HS-27A (cell line): ENCODE measurements around the gene SPATA31E1.

Experiments
- DNase-seq: peaks from one replicate; pipeline ENCODE4 v3.0.0-alpha.2; 2012; ENCODE audit warnings: low read depth, missing footprints

The SPATA31E1 gene

GRCh38 chr9:87863882-87864465, 18.7 kb upstream of the SPATA31E1 start:
- no peak for DNase-seq

- DNase-seq = no peak
Measured at GRCh38 chr9:87864915-87865314, 17.8 kb upstream of the SPATA31E1 start.

GRCh38 chr9:87865626-87866025, 17.1 kb upstream of the SPATA31E1 start:
- no peak for DNase-seq

- DNase-seq = no peak
Measured at GRCh38 chr9:87867391-87867790, 15.3 kb upstream of the SPATA31E1 start.

- DNase-seq = no peak
Measured at GRCh38 chr9:87868175-87868574, 14.5 kb upstream of the SPATA31E1 start.

- DNase-seq = no peak
Measured at GRCh38 chr9:87868635-87869034, 14.0 kb upstream of the SPATA31E1 start.

- DNase-seq = no peak
Measured at GRCh38 chr9:87869082-87869481, 13.6 kb upstream of the SPATA31E1 start.

GRCh38 chr9:87871425-87872078, 11.1 kb upstream of the SPATA31E1 start:
- no peak for DNase-seq

- no peak for DNase-seq
Measured at GRCh38 chr9:87872079-87872624, 10.5 kb upstream of the SPATA31E1 start.

GRCh38 chr9:87873607-87874303, 8.9 kb upstream of the SPATA31E1 start:
- no peak for DNase-seq

- no peak for DNase-seq
Measured at GRCh38 chr9:87874304-87874623, 8.4 kb upstream of the SPATA31E1 start.

- no peak for DNase-seq
Measured at GRCh38 chr9:87875060-87875459, 7.6 kb upstream of the SPATA31E1 start.

- no peak for DNase-seq
Measured at GRCh38 chr9:87875831-87876545, 6.7 kb upstream of the SPATA31E1 start.

GRCh38 chr9:87876708-87877107, 6.0 kb upstream of the SPATA31E1 start:
- DNase-seq = no peak

- DNase-seq = no peak
Measured at GRCh38 chr9:87878989-87879511, 3.6 kb upstream of the SPATA31E1 start.

- DNase-seq = no peak
Measured at GRCh38 chr9:87880116-87880515, 2.6 kb upstream of the SPATA31E1 start.

- DNase-seq = no peak
Measured at GRCh38 chr9:87880683-87881082, 2.0 kb upstream of the SPATA31E1 start.

GRCh38 chr9:87883274-87883673, 597 bp downstream of the SPATA31E1 start:
- DNase-seq = no peak

GRCh38 chr9:87883990-87884389, 1.3 kb downstream of the SPATA31E1 start:
- no peak for DNase-seq

- DNase-seq = no peak
Measured at GRCh38 chr9:87884578-87885459, 2.1 kb downstream of the SPATA31E1 start.

GRCh38 chr9:87885484-87886189, 3.0 kb downstream of the SPATA31E1 start:
- DNase-seq = no peak
